Muscle of leg (tissue), 11 donors: ENCODE results near the gene C19orf12. TPM values are rescaled to one million over a fixed set of nuclear protein-coding genes. Genes with fewer than 3 reads are reported as not detected.

Source experiments
- DNase-seq: peaks from one replicate; pipeline ENCODE4 v3.0.0; 2013
- H3K27ac ChIP-seq: one replicate; pipeline ENCODE4 v1.5.1; 2013; ENCODE audit warnings: mild to moderate bottlenecking, low read length, control low read depth
- H3K27me3 ChIP-seq: one replicate; pipeline ENCODE4 v1.6.1; 2013; ENCODE audit warnings: low read length; ENCODE audit not compliant: control insufficient read depth, insufficient read depth
- H3K36me3 ChIP-seq: one replicate; pipeline ENCODE4 v1.6.1; 2013; ENCODE audit warnings: low read length; ENCODE audit not compliant: control insufficient read depth, insufficient read depth
- H3K4me1 ChIP-seq: one replicate; pipeline ENCODE4 v1.6.1; 2013; ENCODE audit warnings: low read length; ENCODE audit not compliant: control insufficient read depth, insufficient read depth
- H3K4me3 ChIP-seq: one replicate; pipeline ENCODE4 v1.5.1; 2013; ENCODE audit warnings: low read length, control low read depth
- H3K9me3 ChIP-seq: replicated peaks from 2 replicates; pipeline ENCODE4 v1.6.1; 2013; ENCODE audit warnings: low read depth, low read length; ENCODE audit not compliant: control insufficient read depth
- WGBS: methylation state at CpG from one replicate; pipeline ENCODE4 v1.1.5; 2013; ENCODE audit warnings: missing lambda C conversion rate; ENCODE audit not compliant: insufficient coverage; 5-methylcytosine and 5-hydroxymethylcytosine counted together
- polyA plus RNA-seq, 8 donors: library from polyadenylated mRNA; unstranded; fragments of 120-200 nt; gene quantifications; one replicate each; pipeline versions ENCODE4 v1.2.1 to v1.2.3, GENCODE V29; 2013; ENCODE audit warnings: inconsistent platforms in 1 of 8, low replicate concordance in 1 of 8; ENCODE audit not compliant: insufficient read length in 8 of 8, insufficient read depth in 1 of 8
- total RNA-seq: library from RNA; stranded (reverse); fragments of 120-200 nt; gene quantifications from one replicate; pipeline ENCODE4 v1.2.4, GENCODE V29; 2013

C19orf12 gene
- total and polyA plus RNA-seq, 9 donors = 21.6 to 28.7 (median 25.6) TPM

DNA sequence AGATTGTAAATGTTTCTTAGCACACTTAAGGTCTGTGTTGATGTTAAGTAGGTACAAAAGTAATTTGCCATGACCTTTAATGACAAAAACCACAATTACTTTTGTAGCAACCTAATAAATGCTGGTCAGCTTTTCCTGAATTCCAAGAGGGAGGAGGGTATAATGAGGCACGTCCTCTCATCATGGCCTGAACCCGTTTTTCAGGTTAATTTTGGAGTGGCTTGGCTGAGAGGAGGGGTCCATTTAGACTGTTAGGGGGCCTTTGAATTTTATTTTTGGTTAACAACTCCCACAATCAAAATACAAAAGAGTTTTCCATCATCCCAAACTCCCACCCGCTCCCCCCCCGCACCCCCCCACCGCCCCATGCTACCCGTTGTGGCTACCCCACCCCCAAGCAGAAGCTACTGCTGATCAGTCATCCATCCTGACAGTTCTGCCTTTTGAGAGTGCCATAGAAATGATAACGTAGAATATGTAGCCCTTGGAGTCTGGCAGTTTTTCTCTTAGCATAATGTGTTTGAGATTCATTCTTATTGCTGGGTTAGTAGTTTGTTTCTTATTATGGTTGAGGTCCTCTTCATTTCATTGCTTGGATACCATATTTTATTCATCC is 64.2 kb downstream of the C19orf12 start:
- no peak for DNase-seq
- no peak overlapping the region for H3K4me3 ChIP-seq
- H3K9me3 ChIP-seq = no peaks in the 10 kb centered on the region
- H3K27ac ChIP-seq = no peak overlapping the region
- H3K36me3 ChIP-seq = no peaks in the 10 kb centered on the region
- no peaks in the 10 kb centered on the region for H3K4me1 ChIP-seq
- WGBS = no CpG with 5 or more reads among the region's 7 CpGs
- H3K27me3 ChIP-seq = peaks cover 4% of the 10 kb centered on the region

Other genes starting within 250 kb of the C19orf12 start
- 0.27 TPM for gene VSTM2B, start 189.3 kb downstream of the C19orf12 start, total RNA-seq
- gene VSTM2B, start 189.3 kb downstream of the C19orf12 start, polyA plus RNA-seq = under 1 TPM in 5 of 8 donors, not detected in 3; 0.09 to 0.28 (median 0.13) TPM
- 62.7 TPM for gene POP4, start 109.0 kb downstream of the C19orf12 start, total RNA-seq
- gene POP4, start 109.0 kb downstream of the C19orf12 start, polyA plus RNA-seq = 10 to 100 TPM; 40.1 to 47.6 (median 42.2) TPM
- 7.0 TPM for gene PLEKHF1, start 49.8 kb downstream of the C19orf12 start, total RNA-seq
- gene PLEKHF1, start 49.8 kb downstream of the C19orf12 start, polyA plus RNA-seq = 1 to 10 TPM; 3.2 to 6.1 (median 4.5) TPM
- gene CCNE1, start 96.7 kb upstream of the C19orf12 start, total RNA-seq = 18.0 TPM
- gene CCNE1, start 96.7 kb upstream of the C19orf12 start, polyA plus RNA-seq = 10 to 100 TPM; 20.3 to 24.9 (median 24.2) TPM
- gene URI1, start 227.0 kb upstream of the C19orf12 start, total RNA-seq = 70.4 TPM
- gene URI1, start 227.0 kb upstream of the C19orf12 start, polyA plus RNA-seq = 10 to 100 TPM; 58.2 to 88.1 (median 73.8) TPM